ENCODE measurements around the gene FAM222A.

The FAM222A gene

GRCh38 chr12:109724321-109724892 lies 10.8 kb downstream of the FAM222A start:
- no peak for DNase-seq (ENCODE audit: low read depth in 2 of 2, low spot score in 1 of 2)

- DNase-seq (ENCODE audit: low read depth in 2 of 2, low spot score in 1 of 2), result no peak
These were observed 11.9 kb downstream of the FAM222A start for GRCh38 chr12:109725321-109726105.

GRCh38 chr12:109726106-109726497 lies 12.5 kb downstream of the FAM222A start:
- DNase-seq (ENCODE audit: low read depth in 2 of 2, low spot score in 1 of 2), result no peak

GRCh38 chr12:109726511-109727038 lies 12.9 kb downstream of the FAM222A start:
- no peak for DNase-seq (ENCODE audit: low read depth in 2 of 2, low spot score in 1 of 2)

DNA sequence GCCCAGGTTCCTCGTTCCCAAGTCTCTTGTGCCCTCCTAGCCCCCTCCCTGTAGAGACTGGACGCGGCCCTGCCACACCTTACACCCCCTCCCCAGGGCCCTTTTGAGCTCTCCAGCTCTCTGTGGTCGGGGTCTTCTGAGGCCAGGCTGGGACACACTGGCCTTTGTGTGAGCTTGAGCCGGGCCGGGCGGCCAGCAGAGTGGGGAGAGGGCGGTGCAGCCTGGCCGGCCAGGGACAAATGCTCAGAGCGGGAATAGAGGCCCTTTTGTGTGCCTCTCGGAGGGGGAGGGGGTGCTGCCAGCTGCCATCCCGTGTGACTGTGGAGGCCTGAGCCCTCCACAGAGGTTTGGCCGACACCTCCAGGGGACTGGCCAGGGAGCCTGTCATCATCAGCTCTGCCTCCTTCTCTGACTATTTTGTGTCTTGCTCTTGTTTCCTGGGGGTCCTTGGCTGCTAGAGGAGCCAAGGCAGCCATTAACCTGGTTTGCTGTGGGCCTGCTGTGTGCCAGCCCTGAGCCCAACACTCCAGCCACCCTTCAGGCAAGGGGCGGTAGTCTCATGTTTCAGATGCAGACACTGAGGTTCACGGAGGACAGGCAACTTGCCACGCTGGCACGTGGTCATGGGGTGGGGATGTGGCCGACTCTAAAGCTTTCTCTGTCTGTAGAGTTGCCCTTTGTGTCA lies 13.6 kb downstream of the FAM222A start:
- DNase-seq (ENCODE audit: low read depth in 2 of 2, low spot score in 1 of 2), result no peak

- no peak for DNase-seq (ENCODE audit: low read depth in 2 of 2, low spot score in 1 of 2)
These were observed 14.4 kb downstream of the FAM222A start for GRCh38 chr12:109727746-109728726.

DNA sequence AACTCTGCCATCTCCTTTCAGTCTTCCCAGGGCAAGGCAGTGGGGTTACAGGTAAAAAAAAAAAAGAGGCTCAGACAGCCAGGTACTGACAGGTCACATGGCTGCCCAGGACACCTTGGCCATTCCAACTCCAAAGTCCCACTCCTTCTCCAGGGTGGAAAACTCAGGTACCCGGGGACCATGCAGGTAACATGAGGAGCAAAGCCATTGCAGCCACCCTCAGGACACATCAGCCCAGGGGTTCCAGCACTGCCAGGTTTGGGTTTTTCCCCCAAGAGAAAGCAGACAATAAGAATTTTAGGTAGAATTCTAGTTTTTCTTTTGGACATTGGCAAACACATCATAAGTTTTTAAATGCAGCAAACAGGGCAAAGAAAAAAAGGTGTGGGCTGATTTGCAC lies 15.3 kb downstream of the FAM222A start:
- no peak for DNase-seq (ENCODE audit: low read depth in 2 of 2, low spot score in 1 of 2)

GRCh38 chr12:109729371-109729781 lies 15.8 kb downstream of the FAM222A start:
- DNase-seq (ENCODE audit: low read depth in 2 of 2, low spot score in 1 of 2), result no peak

- DNase-seq (ENCODE audit: low read depth in 2 of 2, low spot score in 1 of 2), result no peak
These were observed 16.2 kb downstream of the FAM222A start for GRCh38 chr12:109729801-109730200.

- no peak for DNase-seq (ENCODE audit: low read depth in 2 of 2, low spot score in 1 of 2)
These were observed 16.9 kb downstream of the FAM222A start for GRCh38 chr12:109730306-109731145.

- DNase-seq (ENCODE audit: low read depth in 2 of 2, low spot score in 1 of 2), result no peak
These were observed 17.7 kb downstream of the FAM222A start for GRCh38 chr12:109731231-109731731.

- DNase-seq (ENCODE audit: low read depth in 2 of 2, low spot score in 1 of 2), result no peak
These were observed 18.2 kb downstream of the FAM222A start for GRCh38 chr12:109731806-109732205.

- no peak for DNase-seq (ENCODE audit: low read depth in 2 of 2, low spot score in 1 of 2)
These were observed 19.0 kb downstream of the FAM222A start for GRCh38 chr12:109732321-109733305.

DNA sequence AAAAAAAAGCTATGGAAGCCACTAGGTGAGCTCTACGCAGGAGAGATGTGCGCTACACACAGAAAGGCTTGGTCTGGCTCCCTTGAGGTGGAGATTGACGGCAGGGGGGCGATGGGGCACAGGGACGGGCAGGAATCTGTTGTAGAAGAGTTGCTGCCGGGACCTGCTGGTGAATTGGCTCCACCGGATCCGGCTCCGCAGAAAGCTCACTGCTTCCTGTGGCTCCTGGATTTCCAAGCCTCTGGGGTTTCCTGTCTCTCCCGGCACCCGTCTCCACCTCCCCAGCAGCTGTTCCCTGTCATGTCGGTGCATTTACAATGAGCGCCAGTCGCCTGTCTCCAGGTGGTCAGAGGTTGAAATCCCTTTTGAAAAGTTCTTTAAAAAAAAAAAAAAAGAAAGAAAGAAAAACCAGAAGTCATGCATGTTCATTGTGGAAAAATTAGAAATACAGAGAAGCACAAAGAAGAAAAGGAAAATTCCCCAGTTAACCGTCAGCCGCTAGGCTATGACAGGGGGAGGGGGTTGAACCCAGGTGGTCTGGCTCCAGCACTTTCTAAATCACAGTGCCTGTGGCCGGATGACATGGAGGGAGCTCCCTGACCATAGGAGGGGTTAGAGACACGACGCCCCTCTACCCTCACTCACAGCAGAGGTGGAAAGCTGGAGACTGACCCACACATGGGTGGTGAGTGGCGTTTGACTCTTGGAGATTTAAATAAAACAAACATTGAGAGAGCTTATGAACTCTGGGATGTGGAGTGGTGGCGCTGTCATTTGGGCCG lies 20.8 kb downstream of the FAM222A start:
- no peak for DNase-seq (ENCODE audit: low read depth in 2 of 2, low spot score in 1 of 2)

GRCh38 chr12:109735051-109735521 lies 21.5 kb downstream of the FAM222A start:
- no peak for DNase-seq (ENCODE audit: low read depth in 2 of 2, low spot score in 1 of 2)

DNA sequence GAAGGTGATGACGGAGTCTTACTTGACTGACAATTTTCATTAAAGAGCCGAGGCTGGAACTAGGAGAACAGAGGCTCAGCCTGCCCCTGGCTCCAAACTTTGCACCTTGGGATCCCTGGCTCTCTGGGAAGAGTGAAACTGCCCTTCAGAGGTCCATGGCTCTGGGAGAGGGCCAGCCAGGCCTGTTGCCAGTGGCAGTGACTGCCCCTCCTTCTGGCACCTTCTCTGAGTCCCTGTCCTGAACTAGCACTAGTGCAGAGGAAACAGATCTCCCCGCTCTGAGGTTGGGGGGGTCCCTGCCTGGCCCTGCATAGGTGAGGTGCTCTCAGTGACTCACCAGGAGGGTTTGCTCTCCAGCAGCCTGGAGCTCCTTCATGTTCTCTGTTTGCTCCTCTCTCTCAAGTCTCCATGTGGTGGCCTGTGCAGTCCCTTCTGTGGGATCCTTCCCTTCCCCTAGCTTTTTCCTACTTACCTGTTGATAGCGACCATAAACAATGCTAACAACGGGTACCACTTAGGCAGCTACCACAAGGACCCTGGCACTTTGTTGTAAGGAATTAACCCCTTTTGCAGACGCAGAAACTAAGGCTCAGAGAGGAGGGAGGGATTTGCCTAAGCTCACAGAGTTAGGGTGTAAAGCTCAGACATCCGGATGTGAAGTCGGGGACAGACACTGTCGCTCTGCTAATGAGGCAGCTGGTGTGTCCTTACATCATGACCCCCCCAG lies 22.4 kb downstream of the FAM222A start:
- DNase-seq (ENCODE audit: low read depth in 2 of 2, low spot score in 1 of 2), result no peak

DNA sequence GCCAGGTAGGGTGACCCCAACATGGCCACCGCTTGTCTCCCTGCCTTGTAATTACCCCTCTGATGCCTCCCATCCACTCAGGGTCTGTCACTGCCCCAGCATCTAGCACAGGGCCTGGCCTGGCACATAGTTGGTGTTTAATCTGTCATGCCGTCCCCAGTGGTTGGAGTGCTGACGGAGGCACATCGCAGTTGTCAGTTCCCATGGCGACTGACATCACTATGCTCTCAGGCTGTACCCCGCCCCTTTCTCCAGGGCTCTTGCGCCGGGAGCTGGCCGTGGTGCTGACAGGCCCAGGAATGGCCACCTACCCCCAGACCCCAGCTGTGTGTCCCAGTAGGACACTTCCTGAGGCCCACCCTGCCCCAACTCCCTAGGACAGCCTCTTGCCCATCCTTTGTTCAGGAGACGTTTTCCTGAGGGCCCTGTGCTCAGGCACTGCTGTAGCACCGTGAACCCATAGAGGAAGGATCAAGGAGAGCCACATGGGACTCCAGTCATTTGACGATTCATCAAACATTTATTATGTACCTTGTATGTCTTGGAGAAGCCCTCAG lies 23.0 kb downstream of the FAM222A start:
- DNase-seq (ENCODE audit: low read depth in 2 of 2, low spot score in 1 of 2), result no peak
